NK-92 (cell line): ENCODE results near the gene DBNL.

Source experiments
- DNase-seq: peaks from one replicate; lab custom pipeline; 2025; ENCODE audit not compliant: unreplicated experiment; lab: John Stamatoyannopoulos, UW

Gene DBNL

DNA sequence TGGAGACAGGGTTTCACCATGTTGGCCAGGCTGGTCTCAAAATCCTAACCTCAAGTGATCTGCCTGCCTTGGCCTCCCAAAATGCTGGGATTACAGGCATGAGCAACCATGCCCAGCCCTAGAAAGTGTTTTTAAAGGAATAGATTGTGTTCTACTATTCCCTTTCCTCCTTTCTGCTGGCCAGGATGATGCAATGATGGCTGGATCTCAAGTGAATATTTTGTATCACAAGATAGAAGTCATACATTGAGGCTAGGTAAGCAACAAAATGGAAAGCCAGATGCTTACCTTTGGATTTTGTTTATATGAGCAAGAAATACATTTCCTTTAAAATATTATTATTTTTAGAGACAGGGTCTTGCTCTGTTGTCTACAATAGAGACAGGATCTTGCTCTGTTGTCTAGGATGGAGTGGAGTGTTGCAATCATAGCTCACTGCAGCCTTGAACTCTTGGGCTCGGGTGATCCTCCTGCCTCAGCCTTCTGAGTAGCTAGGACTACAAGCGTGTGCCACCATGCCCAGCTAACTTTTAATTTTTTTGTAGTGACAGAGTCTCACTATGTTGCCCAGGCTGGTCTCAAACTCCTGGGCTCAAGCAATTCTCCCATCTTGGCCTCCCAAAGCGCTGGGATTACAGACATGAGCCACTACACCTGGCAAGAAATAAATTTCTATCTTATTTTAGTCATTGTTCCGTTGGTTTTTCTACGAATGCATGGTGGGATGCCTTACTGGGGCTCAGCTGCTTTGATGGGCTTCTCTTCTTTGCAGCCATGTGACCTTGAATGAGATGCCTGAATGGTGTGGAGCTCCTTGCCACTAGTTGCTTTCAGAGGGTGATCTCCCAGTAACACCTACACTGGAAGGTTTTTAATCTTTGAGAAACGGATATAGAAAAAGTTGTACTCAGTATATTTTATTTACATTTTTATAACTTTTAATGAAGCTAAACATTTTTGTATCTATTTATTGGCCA is 53.9 kb downstream of the DBNL start:
- DNase-seq, result no peak

DNA sequence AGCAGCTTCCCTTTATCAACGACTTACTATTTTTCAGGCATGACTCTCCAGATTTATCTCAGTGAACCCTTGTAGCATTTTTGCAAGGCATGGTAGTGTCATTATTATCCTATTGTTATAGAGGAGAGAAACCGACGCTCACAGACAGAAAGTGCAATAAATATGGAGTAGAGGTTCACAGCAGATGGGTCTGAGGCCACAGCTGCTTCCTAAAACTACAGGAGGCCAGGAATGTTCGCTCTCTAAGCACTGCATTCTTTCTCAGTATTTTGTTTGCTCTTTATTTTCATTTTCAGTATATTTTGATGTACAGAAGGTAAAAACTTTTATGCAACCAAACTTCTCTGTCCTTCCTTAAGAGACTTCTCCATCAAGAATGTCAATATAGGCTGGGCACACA is 55.2 kb downstream of the DBNL start:
- no peak for DNase-seq

DNA sequence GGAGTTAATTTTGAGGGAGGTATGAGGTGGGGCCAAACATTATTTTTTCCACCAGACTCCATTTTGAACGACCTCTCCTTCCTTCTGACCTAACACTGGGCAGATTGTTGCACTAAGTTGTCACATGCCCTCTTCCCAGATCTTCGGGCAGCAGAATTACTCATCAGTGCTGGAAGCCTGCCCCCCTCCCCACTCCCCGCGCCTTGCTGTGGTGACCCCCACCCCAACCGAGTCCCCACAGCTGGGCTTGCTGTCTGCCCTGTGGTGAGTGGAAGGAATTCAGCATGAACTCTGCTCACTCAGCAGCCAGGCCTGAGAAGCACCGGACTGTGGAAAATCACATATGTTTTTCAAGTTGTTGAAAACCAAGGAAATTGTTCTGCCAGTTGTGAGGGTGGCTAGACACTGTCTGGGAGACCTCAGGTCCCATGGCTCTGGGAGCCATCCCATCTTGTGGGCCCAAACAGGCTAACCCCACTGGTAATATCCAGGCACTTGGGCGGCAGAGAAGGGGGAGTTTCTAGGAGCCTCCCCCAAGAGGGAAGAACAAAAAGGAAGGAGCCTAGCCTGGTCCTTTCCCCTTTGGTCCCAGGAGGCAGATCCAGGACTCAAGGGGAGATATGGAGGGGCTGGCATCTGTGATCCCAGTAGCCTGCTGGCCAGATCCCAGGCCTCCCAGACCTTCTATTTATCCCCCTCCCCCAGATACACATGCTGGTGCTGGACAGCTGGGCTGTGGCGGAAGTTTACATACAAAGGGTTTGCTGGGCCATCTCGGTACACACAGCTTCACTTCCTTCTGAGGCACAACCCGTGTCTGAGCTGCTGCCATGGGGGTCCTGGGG is 56.2 kb downstream of the DBNL start:
- no peak for DNase-seq

DNA sequence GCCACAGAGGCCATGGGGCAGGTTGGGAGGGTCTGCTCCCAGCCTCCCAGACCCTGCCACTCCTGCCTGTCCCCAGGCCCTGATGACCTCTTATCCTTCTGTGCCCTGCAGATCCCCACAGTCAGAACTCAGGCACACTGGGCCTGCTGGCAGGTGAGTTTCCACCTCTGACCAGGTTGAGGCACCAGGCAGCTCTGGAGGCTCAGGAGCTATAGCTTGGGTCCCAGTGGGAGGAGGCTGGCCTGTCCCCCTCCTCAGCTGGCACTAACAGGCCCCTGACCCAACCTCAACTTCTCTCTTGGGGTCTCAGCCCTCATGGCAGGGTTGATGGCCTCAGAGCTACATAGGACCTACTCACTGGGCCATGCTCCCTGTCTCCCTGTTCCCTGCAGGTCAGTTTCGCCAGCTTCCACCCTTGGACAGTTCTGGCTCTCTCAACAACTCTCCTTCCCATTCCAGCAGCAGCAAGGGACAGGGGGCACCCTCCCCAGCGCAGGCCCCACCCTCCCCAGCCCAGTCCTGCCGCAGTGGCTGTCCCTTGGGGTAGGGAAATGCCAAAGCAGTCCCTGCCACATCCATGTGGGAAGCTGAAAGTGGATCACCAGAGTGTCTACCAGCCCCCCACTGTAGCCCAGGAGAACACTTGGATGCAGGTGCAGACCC is 56.9 kb downstream of the DBNL start:
- no peak for DNase-seq

DNA sequence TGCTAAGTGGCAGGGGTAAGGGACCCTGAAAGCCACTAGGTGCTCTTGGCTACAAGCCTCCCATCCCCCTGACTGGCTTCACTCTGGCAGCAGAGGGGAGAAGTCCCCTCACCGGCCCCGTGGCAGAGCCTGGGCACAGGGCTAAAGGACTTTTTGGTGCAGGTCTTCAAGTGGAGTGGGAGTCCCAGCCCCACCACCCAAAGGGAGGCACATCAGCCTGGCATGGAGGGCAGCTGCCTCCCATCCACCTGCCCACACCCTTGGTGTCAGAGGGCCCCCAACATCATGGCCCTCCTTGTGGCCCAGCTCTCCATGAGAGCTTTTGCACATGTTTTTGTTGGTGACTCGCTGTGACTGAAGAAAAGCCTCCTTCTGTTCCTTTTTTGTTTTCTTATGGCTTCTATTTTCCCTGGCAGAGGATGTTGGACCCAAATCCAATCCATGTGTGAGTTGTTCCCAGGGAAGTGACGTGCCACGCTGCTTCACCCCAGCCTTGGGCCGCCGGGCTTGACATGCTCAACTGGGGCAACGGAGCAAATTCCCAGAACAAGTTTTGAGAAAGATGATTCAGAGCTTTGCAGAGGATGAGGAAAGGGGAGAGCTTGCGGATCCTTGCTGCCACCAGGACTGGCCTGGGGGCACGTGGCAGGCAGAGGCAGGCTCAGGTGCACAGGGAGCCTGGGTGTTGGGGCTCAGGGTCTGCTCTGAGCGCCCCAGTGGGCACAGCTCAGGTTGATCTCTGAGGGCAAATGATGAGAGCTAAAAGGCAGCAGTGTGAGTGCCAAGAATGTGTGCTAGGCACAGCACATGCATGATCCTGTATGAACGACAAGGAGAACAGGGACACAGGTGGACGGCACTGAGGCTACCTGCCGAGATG is 57.7 kb downstream of the DBNL start:
- DNase-seq, result no peak

DNA sequence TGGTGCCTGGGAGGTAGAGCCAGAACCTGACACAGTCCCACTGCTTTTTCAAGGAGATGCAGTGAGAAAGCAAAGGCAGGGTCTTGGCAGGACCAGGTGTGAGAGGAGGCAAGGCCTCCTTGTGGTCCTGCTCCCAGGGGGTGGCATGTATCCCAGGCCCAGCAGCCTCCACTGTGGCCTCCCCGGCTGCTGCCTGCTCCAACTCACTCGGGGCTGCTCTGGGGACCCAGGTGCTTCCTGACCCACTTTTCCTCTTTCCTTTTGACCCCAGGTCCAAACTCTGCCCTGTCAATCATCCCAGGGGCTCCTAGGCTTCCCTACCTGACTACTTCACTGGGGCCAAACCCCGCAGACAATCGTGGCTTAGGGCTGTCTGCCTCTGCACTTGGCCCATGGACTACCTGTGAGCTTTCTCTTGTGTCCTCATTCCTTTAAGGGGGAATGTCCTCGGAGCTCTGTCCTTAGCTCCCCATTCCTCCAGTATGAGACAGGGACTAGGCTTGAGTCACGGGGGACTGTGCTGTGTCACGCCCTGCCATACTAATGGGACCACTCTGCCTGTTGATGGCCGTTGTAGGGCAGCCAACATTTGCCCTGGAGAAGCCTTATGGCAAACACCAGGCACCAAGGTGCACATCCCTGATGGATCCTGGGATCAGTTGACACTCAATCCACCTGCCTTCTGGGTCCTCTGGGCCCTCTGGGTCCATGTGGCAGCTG is 58.5 kb downstream of the DBNL start:
- DNase-seq, result no peak

DNA sequence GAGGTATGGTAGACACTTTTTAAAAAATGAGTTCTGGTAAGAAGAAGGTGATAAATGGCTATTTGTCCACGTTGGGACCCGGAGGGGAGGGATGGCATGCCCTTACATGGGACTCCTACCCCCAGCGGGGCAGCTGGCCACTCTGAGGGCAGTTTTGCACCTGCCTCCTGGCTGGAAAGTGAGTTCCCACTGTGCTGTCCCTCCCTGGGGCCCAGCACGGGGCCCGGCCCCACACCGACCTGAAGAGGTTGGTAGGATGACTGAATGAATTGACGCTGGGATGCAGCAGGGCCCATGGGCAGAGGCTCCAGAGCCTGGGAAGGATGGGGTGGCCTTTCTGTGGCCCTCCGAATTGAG is 59.0 kb downstream of the DBNL start:
- no peak for DNase-seq

DNA sequence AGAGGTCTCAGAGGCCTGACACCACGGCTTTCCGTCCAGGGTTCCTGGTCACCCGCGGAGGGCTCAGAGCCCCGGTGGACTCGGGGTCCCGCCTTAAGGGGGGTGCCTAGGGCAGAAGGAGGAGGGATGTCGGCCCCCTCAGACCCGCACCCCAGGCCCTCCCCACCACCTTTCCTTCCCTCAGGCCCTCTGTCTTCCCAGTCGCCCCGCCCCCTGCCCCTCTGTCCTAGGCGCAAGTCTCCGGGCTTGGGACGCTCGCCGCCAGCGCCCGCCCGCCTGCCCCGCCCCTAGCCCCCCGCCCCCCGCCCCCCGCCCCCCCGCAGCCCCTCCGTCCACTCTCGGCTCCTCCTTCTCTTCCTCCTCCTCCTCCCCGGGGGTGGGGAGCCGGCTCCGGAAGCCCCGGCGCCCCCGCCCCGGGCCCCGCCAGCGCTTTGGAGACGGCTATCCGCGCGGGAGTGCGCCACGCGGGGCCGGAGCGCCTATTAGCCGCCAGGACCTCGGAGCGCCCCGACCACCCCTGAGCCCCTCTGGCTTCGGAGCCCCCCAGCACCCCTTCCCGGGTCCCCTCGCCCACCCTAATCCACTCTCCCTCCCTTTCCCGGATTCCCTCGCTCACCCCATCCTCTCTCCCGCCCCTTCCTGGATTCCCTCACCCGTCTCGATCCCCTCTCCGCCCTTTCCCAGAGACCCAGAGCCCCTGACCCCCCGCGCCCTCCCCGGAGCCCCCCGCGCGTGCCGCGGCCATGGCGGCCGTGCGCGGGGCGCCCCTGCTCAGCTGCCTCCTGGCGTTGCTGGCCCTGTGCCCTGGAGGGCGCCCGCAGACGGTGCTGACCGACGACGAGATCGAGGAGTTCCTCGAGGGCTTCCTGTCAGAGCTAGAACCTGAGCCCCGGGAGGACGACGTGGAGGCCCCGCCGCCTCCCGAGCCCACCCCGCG is 59.7 kb downstream of the DBNL start, which contains the start of gene AEBP1:
Gene AEBP1, plus strand, starts transcription at position 423 of the 937 bp plus-strand sequence. Its CDS starts 321 bp downstream, at position 744.
- no peak for DNase-seq

DNA sequence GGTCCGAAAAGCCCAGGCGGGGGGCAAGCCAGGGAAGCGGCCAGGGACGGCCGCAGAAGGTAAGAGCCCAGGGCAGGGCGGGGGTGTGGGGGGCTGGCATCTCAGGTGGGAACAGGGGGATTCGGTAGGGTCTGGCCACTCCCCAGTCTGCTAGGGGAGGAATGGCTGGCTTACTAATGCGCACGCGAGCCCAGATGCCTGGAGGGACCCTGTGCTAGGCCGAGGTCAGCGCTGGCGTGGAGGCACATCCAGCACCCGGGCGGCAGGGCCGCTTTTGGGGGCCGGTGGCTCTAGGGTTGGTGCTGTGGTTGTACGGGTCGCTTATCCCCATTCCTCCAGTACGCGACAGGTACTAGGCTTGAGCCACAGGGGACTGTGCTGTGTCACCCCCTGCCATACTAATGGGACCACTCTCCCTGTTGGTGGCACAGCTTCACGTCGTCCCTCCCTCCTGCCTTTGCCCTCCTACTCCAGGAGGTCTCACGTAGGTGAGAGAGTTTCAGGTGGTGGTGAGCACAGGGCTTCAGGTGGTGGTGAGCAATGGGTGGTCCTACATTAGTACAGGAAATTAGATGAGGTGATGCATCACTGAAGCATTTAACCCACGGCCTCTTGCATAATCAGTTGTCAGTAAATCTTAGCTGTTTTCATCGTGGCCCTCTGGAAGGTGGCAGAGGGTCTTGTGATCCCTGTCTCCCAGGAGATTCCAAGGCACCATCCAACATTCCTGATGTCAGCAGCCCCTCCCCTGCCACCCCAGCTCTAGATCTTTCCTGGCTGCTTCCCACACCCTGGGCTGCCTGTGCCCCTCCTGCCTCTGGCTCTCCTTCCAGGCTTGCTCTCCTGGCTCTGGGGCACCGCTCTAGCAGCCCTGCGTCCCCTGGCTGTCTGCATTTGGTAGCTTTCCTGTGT is 60.6 kb downstream of the DBNL start:
- DNase-seq, result no peak

DNA sequence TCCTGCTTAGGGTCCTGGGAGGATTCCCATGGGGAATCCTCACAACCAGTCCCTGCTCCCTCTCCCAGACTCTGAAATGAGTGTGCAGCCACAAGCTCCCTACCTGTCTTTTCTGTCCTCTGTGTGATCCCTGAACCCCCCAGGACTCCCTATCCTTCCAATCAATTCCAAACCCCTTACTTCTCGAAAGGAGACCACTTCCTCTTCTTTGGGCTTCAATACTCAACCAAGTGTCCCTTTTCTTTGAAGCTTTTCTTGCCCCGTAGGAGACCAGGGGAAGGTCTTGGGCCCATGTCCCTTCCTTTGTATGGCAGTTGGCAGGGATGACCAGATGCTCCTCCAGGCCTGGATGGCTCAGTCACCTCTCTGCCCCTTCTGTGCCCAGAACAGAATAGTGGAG is 61.3 kb downstream of the DBNL start:
- DNase-seq, result no peak

DNA sequence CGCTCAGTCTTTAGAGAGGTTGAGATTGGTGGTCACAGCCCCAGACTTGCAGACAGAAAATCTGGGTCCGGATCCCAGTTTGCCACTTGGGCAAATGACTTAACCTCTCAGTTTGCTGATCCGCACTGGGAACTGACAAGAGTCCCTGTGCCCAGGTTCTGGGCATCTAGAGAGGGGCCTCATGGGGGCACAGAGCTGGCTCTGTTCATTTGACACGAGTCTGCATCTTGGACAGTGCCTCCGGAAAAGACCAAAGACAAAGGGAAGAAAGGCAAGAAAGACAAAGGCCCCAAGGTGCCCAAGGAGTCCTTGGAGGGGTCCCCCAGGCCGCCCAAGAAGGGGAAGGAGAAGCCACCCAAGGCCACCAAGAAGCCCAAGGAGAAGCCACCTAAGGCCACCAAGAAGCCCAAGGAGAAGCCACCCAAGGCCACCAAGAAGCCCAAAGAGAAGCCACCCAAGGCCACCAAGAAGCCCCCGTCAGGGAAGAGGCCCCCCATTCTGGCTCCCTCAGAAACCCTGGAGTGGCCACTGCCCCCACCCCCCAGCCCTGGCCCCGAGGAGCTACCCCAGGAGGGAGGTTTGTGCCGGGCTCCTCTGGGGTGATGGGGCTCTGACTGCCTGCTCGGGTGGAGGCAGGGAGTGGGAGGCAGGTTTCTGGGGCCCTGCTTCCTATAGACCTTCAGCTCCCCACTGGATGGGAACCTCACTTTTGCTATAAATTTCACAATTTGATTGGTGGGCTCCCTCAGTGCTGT is 62.0 kb downstream of the DBNL start:
- no peak for DNase-seq

DNA sequence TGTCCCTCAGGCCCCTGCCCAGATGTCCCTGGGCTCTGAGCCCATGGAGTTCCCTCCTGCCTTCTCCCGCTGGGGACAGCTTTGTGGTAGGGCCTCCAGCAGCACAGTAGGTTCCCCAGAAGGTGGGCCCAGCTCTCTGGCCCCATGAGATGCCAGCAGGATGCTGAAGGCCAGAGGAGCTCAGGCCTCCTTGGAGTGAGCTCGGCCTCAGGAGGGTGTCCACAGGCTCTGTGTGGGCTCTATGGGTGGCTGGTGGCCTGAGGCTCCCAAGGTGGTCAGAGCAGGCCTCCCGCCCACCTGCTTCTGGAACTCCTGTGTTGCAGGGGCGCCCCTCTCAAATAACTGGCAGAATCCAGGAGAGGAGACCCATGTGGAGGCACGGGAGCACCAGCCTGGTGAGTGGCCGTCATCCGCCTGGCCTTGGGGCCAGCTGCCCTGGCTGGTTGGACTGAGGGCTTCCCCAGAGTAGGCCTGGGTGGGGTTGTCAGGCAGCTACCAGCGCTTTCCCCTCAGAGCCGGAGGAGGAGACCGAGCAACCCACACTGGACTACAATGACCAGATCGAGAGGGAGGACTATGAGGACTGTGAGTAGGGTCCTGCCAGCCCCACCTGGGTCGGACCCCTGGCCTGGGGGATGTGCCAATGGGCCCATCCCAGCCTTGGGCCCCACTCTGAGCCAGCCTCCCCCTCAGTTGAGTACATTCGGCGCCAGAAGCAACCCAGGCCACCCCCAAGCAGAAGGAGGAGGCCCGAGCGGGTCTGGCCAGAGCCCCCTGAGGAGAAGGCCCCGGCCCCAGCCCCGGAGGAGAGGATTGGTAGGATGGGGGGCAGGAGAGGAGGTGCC is 62.8 kb downstream of the DBNL start:
- no peak for DNase-seq

DNA sequence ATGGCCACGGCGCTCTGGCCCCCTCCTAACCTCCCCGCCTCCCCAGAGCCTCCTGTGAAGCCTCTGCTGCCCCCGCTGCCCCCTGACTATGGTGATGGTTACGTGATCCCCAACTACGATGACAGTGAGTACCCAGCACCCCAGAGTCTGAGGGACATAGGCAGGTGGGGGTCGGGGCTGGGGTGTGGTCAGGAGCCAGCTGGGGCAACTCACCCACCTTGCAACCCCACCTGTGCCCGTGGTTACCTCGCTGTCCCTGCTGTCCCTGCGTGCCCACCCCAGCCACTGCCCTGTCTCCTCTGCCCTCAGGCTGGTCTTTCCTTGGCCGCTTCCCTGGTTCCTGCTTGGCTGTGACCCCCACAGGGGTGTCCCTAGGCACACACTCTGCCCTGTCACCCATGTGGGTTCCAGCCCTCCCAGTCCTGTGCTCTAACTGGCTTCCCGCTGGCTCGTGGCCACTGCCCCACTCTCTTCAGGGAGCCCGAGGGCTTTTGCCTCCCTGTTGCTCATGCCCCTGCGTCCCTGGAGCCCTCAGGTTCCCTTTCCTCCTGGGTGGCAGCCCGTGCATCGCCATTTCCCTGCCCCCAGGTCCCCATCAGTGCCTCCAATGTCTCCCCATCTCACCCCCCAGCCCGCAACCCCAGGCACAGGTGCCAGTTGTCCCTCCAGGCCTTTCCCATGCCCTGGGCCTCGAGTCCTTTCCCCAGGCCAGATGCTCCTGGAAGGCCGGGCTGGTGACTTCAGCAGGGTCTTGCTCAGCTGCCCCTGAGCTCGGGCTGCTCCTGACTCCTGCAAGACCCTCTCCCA is 63.7 kb downstream of the DBNL start:
- no peak for DNase-seq

DNA sequence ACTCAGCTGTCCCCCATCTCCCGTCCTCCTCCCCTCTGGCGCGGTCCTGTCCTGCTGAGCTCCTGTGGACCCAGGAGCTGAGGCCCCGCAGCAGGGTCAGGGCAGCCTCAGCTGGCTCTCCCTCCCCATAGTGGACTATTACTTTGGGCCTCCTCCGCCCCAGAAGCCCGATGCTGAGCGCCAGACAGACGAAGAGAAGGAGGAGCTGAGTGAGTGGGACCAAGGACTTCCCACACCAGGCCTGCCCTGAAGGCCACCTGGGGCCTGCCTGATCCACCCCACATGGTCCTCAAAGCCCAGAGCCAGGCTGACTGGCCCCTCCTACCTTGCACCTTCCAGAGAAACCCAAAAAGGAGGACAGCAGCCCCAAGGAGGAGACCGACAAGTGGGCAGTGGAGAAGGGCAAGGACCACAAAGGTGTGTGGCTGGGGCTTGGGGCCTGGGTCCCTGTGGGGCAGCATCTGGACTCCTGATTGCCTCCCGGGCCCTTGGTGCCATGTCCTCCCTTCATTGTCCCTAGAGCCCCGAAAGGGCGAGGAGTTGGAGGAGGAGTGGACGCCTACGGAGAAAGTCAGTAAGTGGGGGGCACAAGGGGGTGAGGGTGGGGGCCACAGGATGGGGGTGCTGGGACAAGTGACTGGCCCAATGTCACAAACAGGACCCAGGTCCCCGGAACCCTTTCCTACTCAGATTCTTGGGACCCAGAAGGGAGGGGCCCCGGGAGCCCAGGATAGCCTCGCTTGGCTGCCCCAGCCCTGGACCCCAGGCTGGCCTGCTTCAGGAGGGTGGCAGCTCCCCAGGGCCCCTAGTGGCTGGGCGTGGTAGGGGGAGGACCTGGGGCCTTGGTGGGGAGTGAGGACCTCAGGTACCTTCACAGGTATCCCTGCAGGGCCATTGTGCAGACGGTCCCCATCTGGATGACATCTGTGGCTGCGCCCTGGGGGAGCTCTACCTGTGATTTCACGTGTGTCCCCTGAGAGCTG is 64.6 kb downstream of the DBNL start:
- no peak for DNase-seq
